ENCODE results near the gene FRMD1. TPM values are rescaled to one million over a fixed set of nuclear protein-coding genes. Genes with fewer than 3 reads are reported as not detected.

Gene FRMD1
- total RNA-seq, 1 donor from 2014 or later = not detected

DNA sequence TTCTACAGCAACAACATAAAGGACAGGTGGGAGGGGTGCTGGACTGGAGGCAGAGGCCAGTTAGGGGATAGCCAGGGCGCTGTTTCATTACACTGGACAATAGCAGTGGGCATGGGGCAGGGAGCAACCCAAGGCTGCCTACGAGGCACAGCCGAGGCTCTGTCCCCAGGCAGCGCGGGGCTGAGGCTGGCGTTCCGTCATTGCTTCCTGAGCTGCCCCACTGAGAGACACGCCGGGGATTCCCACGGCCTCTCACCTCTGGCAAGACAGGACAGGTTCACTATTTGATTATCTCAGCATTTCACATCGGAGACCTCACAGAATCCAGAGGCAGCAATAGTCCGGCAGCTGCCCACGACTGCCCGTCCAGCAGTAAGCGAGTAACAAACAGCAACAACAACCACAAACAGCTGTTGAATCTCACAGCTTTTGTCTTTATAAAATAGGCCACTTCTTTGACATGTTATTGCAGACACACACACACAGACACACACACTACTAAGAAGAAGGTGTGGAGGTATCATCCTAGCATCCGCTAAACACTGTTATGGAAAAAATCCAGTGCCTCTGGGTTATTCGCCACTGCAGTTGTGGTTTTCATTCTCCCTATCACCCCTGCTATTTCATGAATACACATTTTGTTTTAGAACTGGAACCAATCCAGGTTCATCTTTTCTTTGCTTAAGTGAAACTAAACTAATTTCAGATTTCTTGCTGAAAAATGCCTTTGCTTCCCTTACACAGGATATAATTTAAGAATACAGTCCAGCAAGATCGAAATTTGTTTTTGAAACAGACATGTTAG, 62.1 kb downstream of the FRMD1 start:
- Mint-ChIP-seq H3K4me1 (ENCODE audit: low read depth, unreplicated experiment) (no peaks in the 10 kb centered on the region), H3K36me3 (ENCODE audit: low read depth, unreplicated experiment) (peaks cover 3% of the 10 kb centered on the region), H3K4me3 (ENCODE audit: unreplicated experiment) (no peak overlapping the region), H3K27me3 (ENCODE audit: low read depth, unreplicated experiment) (peaks cover 9% of the 10 kb centered on the region), H3K9me3 (ENCODE audit: unreplicated experiment) (peaks cover 28% of the 10 kb centered on the region), H3K27ac (ENCODE audit: unreplicated experiment) (no peak overlapping the region)
- Histone ChIP-seq H3K79me2 (ENCODE audit: insufficient read depth, low read length) (no peaks in the 10 kb centered on the region), H3K9ac (ENCODE audit: low read length) (no peak overlapping the region), H4K20me1 (ENCODE audit: insufficient read depth, low read length) (no peaks in the 10 kb centered on the region), H3K4me2 (ENCODE audit: low read length) (no peak overlapping the region), H3K27ac (ENCODE audit: low read depth, low read length) (no peak overlapping the region), H3K36me3 (ENCODE audit: insufficient read depth, low read length) (no peaks in the 10 kb centered on the region), H3K4me1 (ENCODE audit: insufficient read depth, low read length) (no peaks in the 10 kb centered on the region), H3K4me3 (ENCODE audit: insufficient read depth, low read depth, low read length) (no peak overlapping the region), H2AFZ (ENCODE audit: low read depth, low read length) (no peak overlapping the region), H3K9me3 (ENCODE audit: insufficient read depth, low read depth, low read length) (peaks cover 11% of the 10 kb centered on the region), H3K27me3 (ENCODE audit: insufficient read depth, low read length) (peaks cover 26% of the 10 kb centered on the region)
- DNase-seq (ENCODE audit: low read depth) (peak; percentile 34), FAIRE-seq (no peak)
- TF ChIP-seq, protein P1, sequence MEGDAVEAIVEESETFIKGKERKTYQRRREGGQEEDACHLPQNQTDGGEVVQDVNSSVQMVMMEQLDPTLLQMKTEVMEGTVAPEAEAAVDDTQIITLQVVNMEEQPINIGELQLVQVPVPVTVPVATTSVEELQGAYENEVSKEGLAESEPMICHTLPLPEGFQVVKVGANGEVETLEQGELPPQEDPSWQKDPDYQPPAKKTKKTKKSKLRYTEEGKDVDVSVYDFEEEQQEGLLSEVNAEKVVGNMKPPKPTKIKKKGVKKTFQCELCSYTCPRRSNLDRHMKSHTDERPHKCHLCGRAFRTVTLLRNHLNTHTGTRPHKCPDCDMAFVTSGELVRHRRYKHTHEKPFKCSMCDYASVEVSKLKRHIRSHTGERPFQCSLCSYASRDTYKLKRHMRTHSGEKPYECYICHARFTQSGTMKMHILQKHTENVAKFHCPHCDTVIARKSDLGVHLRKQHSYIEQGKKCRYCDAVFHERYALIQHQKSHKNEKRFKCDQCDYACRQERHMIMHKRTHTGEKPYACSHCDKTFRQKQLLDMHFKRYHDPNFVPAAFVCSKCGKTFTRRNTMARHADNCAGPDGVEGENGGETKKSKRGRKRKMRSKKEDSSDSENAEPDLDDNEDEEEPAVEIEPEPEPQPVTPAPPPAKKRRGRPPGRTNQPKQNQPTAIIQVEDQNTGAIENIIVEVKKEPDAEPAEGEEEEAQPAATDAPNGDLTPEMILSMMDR (IDR thresholded peaks at IDR 0.05; ENCODE audit: insufficient read depth, low read depth, low read length) = no peak
- no peak for TF ChIP-seq EZH2 (IDR thresholded peaks at IDR 0.05; ENCODE audit: insufficient read depth, low read length)

DNA sequence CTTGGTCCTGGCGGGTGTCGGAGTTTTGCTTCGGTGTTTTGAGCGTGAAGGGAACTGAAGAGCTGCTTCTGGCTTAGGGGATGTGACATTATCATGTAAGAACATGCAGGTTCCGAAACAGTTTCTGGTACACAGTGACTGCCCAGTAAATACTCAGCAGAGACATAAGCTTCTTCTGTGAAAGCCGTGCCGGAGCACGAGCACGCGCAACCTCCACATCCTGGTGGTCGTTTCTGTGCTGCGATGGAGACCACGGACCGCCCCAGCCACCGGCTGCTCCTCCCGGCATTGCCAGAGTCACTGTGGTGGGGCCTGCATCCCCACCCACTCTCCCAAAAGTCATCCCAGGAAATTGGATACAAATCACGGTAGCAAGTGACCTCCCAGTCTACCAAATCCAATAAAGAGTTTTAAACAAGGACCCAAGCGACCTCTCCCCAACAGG, 62.8 kb downstream of the FRMD1 start:
- Mint-ChIP-seq H3K27me3 (ENCODE audit: low read depth, unreplicated experiment) (peaks cover 9% of the 10 kb centered on the region), H3K4me3 (ENCODE audit: unreplicated experiment) (no peak overlapping the region), H3K27ac (ENCODE audit: unreplicated experiment) (no peak overlapping the region), H3K9me3 (ENCODE audit: unreplicated experiment) (peaks cover 33% of the 10 kb centered on the region), H3K4me1 (ENCODE audit: low read depth, unreplicated experiment) (no peaks in the 10 kb centered on the region), H3K36me3 (ENCODE audit: low read depth, unreplicated experiment) (peaks cover 4% of the 10 kb centered on the region)
- no peak overlapping the region for H3K9ac ChIP-seq (ENCODE audit: low read length)
- H3K79me2 ChIP-seq (ENCODE audit: insufficient read depth, low read length) = no peaks in the 10 kb centered on the region
- peaks cover 20% of the 10 kb centered on the region for H3K27me3 ChIP-seq (ENCODE audit: insufficient read depth, low read length)
- no peak overlapping the region for H3K4me2 ChIP-seq (ENCODE audit: low read length)
- DNase-seq (ENCODE audit: low read depth) = no peak
- H4K20me1 ChIP-seq (ENCODE audit: insufficient read depth, low read length) = no peaks in the 10 kb centered on the region
- H3K4me3 ChIP-seq (ENCODE audit: insufficient read depth, low read depth, low read length) = no peak overlapping the region
- H3K36me3 ChIP-seq (ENCODE audit: insufficient read depth, low read length) = no peaks in the 10 kb centered on the region
- H2AFZ ChIP-seq (ENCODE audit: low read depth, low read length) = no peak overlapping the region
- no peaks in the 10 kb centered on the region for H3K4me1 ChIP-seq (ENCODE audit: insufficient read depth, low read length)
- FAIRE-seq = no peak
- TF ChIP-seq, protein P1 (IDR thresholded peaks at IDR 0.05; ENCODE audit: insufficient read depth, low read depth, low read length) = no peak
- peak; percentile 35 for TF ChIP-seq EZH2 (IDR thresholded peaks at IDR 0.05; ENCODE audit: insufficient read depth, low read length)
- H3K27ac ChIP-seq (ENCODE audit: low read depth, low read length) = no peak overlapping the region
- peaks cover 13% of the 10 kb centered on the region for H3K9me3 ChIP-seq (ENCODE audit: insufficient read depth, low read depth, low read length)

Measured in astrocyte (in vitro differentiated cells and primary cell).